DND-41 (cell line): ENCODE measurements around the gene CTNNA3.

Experiments used
- ATAC-seq: fragments of 200-7000 bp; cut with Tn5 transposase; 3 replicates; pipeline ENCODE4 v1.9.1; 2021; ENCODE audit warnings: low read depth; ENCODE audit not compliant: insufficient read depth
- DNase-seq: peaks from one replicate; pipeline ENCODE4 v3.0.0-alpha.2; 2020
- H2AFZ ChIP-seq: 2 replicates; pipeline ENCODE4 v1.6.0; 2012; ENCODE audit warnings: low read depth, low read length
- H3K27ac ChIP-seq: 2 replicates; pipeline ENCODE4 v1.5.1; 2012; ENCODE audit warnings: low read length, inconsistent platforms
- H3K27me3 ChIP-seq: fragments of 200-600 bp; sonication (generic); 2 replicates; pipeline ENCODE4 v1.6.0; 2012; ENCODE audit warnings: low read length, mild to moderate bottlenecking, inconsistent platforms; ENCODE audit not compliant: insufficient read depth, poor library complexity
- H3K36me3 ChIP-seq: 2 replicates; pipeline ENCODE4 v1.5.1; 2012; ENCODE audit warnings: low read length, inconsistent platforms; ENCODE audit not compliant: insufficient read depth
- H3K4me1 ChIP-seq: 2 replicates; pipeline ENCODE4 v1.5.1; 2012; ENCODE audit warnings: mild to moderate bottlenecking, low read length; ENCODE audit not compliant: insufficient read depth
- H3K4me2 ChIP-seq: 2 replicates; pipeline ENCODE4 v1.6.0; 2012; ENCODE audit warnings: mild to moderate bottlenecking, moderate library complexity, low read length, inconsistent platforms; ENCODE audit not compliant: insufficient read depth
- H3K4me3 ChIP-seq, 2 experiments: fragments of 200-600 bp in 1 of 2; shearing (Covaris generic) in 1 of 2; 2 replicates each; pipeline ENCODE4 v1.5.1; 2012 to 2016; ENCODE audit warnings: inconsistent platforms in 2 of 2, low read length in 2 of 2, mild to moderate bottlenecking in 2 of 2, low read depth in 1 of 2, moderate library complexity in 1 of 2
- H3K79me2 ChIP-seq: 2 replicates; pipeline ENCODE4 v1.6.0; 2012; ENCODE audit warnings: low read length, inconsistent platforms; ENCODE audit not compliant: insufficient read depth
- H3K9ac ChIP-seq: 2 replicates; pipeline ENCODE4 v1.6.0; 2012; ENCODE audit warnings: low read depth, mild to moderate bottlenecking, inconsistent platforms, low read length, moderate library complexity
- H3K9me3 ChIP-seq: 2 replicates; pipeline ENCODE4 v1.5.1; 2012; ENCODE audit warnings: low read length, moderate library complexity, mild to moderate bottlenecking, inconsistent platforms; ENCODE audit not compliant: insufficient read depth, severe bottlenecking
- H4K20me1 ChIP-seq: 2 replicates; pipeline ENCODE4 v1.6.0; 2012; ENCODE audit warnings: low read length; ENCODE audit not compliant: insufficient read depth
- CTCF ChIP-seq: IDR thresholded peaks from 2 replicates; pipeline ENCODE4 v1.5.1; 2012; ENCODE audit warnings: borderline replicate concordance, low read length, moderate library complexity, mild to moderate bottlenecking; ENCODE audit not compliant: poor library complexity, severe bottlenecking; ENCODE audit errors: extremely low read depth
- EZH2 ChIP-seq: IDR thresholded peaks from 3 replicates; pipeline ENCODE4 v1.6.1; 2012; ENCODE audit warnings: borderline replicate concordance, low read depth, mild to moderate bottlenecking, moderate library complexity, low read length, inconsistent platforms; ENCODE audit not compliant: severe bottlenecking

CTNNA3 gene

DNA sequence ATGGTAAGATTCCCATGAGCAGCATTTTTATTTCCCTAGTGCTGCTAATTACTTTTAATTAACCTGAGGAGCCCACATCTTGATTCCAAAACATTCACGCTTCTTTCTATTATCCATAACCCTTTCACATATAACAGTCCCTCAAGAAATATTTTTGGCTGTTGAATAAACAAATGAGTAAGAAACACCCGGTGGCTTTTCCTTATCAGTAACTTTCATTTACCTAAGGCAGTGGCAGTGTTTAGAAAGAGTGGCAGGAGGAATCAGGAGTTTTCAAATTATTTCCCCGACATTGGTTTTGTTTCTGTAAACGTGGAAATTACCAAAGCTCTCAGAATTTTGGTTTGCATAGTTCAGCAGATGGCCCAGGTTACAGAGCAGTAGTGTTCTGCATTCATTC, 1785.8 kb downstream of the CTNNA3 start:
- no peak for DNase-seq
- Histone ChIP-seq H4K20me1 (no peaks in the 10 kb centered on the region), H3K4me2 (no peak overlapping the region), H3K4me3 (no peak overlapping the region), H2AFZ (no peak overlapping the region), H3K9me3 (no peaks in the 10 kb centered on the region), H3K36me3 (no peaks in the 10 kb centered on the region), H3K27ac (no peak overlapping the region), H3K4me1 (no peaks in the 10 kb centered on the region), H3K27me3 (no peaks in the 10 kb centered on the region), H3K9ac (no peak overlapping the region), H3K79me2 (no peaks in the 10 kb centered on the region)
- no peak for ATAC-seq
- TF ChIP-seq EZH2 (no peak), CTCF (no peak)

DNA sequence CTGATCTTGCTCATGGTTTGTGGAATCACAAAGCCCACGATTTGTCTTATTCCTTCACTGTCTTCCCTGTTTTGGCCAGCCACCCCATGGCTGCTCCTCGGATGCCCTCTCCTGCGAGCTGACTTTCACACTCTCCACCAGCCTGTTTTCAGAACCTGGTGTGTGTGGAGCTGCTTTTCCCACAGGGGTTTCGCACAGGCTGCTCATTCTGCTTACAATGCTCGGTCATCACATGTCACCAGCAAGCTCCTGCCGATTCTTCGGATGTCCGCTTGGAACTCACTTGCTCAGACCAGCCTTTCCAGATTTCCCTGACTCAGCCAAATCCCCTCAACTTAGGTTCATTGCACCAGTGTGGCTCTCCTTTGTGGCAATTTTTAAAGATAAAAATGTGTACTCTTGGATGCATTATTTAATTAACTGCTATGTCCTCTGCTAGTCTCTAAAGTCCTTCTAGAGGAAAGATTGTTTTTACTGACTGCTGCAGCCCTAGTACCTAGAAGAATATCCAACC, 1788.7 kb downstream of the CTNNA3 start:
- no peak for ATAC-seq
- Histone ChIP-seq H3K9me3 (no peaks in the 10 kb centered on the region), H3K27ac (no peak overlapping the region), H3K4me2 (no peak overlapping the region), H3K27me3 (no peaks in the 10 kb centered on the region), H3K4me1 (no peaks in the 10 kb centered on the region), H3K36me3 (no peaks in the 10 kb centered on the region), H4K20me1 (no peaks in the 10 kb centered on the region), H3K79me2 (no peaks in the 10 kb centered on the region), H3K4me3 (no peak overlapping the region), H2AFZ (no peak overlapping the region), H3K9ac (no peak overlapping the region)
- TF ChIP-seq EZH2, result no peak
- TF ChIP-seq CTCF, result no peak
- no peak for DNase-seq

DNA sequence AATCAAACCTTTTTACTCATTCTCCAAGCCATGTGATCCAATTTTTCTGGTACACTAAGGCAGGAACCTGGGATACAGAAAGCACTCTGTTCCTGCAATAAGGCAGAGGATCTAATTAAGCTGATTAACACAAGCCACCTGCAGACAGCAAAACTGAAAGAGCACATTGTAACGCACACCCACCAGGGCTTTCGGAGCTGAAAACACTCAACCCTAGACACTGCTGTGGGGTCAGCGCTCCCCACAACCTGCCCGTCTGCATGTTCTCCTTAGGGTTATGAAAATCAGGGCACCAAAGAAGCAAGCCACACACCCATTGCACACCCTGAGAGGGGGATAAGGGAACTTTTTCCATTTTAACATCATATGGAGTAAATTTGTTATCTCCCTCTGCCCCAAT, 1792.4 kb downstream of the CTNNA3 start:
- H3K4me1 ChIP-seq, result no peaks in the 10 kb centered on the region
- H3K36me3 ChIP-seq, result no peaks in the 10 kb centered on the region
- H3K27me3 ChIP-seq, result no peaks in the 10 kb centered on the region
- H3K27ac ChIP-seq, result no peak overlapping the region
- ATAC-seq (no peak), DNase-seq (no peak)
- H3K9me3 ChIP-seq, result no peaks in the 10 kb centered on the region
- TF ChIP-seq EZH2 (no peak), CTCF (no peak)
- H2AFZ ChIP-seq, result no peak overlapping the region
- H3K9ac ChIP-seq, result no peak overlapping the region
- no peak overlapping the region for H3K4me3 ChIP-seq
- H4K20me1 ChIP-seq, result no peaks in the 10 kb centered on the region
- no peaks in the 10 kb centered on the region for H3K79me2 ChIP-seq
- H3K4me2 ChIP-seq, result no peak overlapping the region

GRCh38 chr10:65900271-65900670, 1795.7 kb downstream of the CTNNA3 start:
- Histone ChIP-seq H3K4me2 (no peak overlapping the region), H3K36me3 (no peaks in the 10 kb centered on the region), H3K27me3 (no peaks in the 10 kb centered on the region), H3K4me3 (no peak overlapping the region), H3K4me1 (no peaks in the 10 kb centered on the region), H3K79me2 (no peaks in the 10 kb centered on the region), H3K9ac (no peak overlapping the region), H3K27ac (no peak overlapping the region), H2AFZ (no peak overlapping the region), H3K9me3 (no peaks in the 10 kb centered on the region), H4K20me1 (no peaks in the 10 kb centered on the region)
- no peak for ATAC-seq
- no peak for DNase-seq
- TF ChIP-seq EZH2, result no peak
- no peak for TF ChIP-seq CTCF
